Hepatocyte (in vitro differentiated cells): Measurements from ENCODE around the gene XPO6. TPM values are rescaled to one million over a fixed set of nuclear protein-coding genes. Genes with fewer than 3 reads are reported as not detected.

Experiments
- DNase-seq: peaks from one replicate; pipeline ENCODE4 v3.0.0-alpha.2; 2016; ENCODE audit warnings: low spot score
- H2AFZ ChIP-seq: fragments of 200-600 bp; sonication (generic); 2 replicates; pipeline ENCODE4 v1.6.0; 2016; ENCODE audit warnings: antibody characterized with exemption, mild to moderate bottlenecking
- H3K27ac ChIP-seq: fragments of 200-600 bp; sonication (generic); 2 replicates; pipeline ENCODE4 v1.5.1; 2016; ENCODE audit warnings: mild to moderate bottlenecking
- H3K27me3 ChIP-seq: fragments of 200-600 bp; sonication (generic); 2 replicates; pipeline ENCODE4 v1.6.1; 2016
- H3K36me3 ChIP-seq: fragments of 200-600 bp; sonication (generic); replicated peaks from 2 replicates; pipeline ENCODE4 v1.5.1; 2016; ENCODE audit warnings: low read depth; ENCODE audit not compliant: insufficient read depth
- H3K4me1 ChIP-seq: fragments of 200-600 bp; sonication (generic); 2 replicates; pipeline ENCODE4 v1.5.1; 2016; ENCODE audit warnings: mild to moderate bottlenecking, moderate library complexity; ENCODE audit not compliant: insufficient read depth
- H3K4me2 ChIP-seq: fragments of 200-600 bp; sonication (generic); 2 replicates; pipeline ENCODE4 v1.6.0; 2016
- H3K4me3 ChIP-seq: fragments of 200-600 bp; sonication (generic); 2 replicates; pipeline ENCODE4 v1.5.1; 2016; ENCODE audit warnings: mild to moderate bottlenecking
- H3K79me2 ChIP-seq: fragments of 200-600 bp; sonication (generic); 2 replicates; pipeline ENCODE4 v1.6.0; 2017; ENCODE audit warnings: mild to moderate bottlenecking
- H3K9me2 ChIP-seq: fragments of 200-600 bp; sonication (generic); replicated peaks from 2 replicates; pipeline ENCODE4 v1.6.0; 2017; ENCODE audit warnings: mild to moderate bottlenecking; ENCODE audit not compliant: insufficient read depth
- H3K9me3 ChIP-seq: fragments of 200-600 bp; sonication (generic); 2 replicates; pipeline ENCODE4 v1.5.1; 2016; ENCODE audit warnings: low read depth, mild to moderate bottlenecking
- H4K20me1 ChIP-seq: fragments of 200-600 bp; sonication (generic); 2 replicates; pipeline ENCODE4 v1.6.0; 2016; ENCODE audit warnings: mild to moderate bottlenecking; ENCODE audit not compliant: insufficient read depth, poor library complexity, severe bottlenecking
- CTCF ChIP-seq: fragments of 200-600 bp; sonication (generic); IDR thresholded peaks from 2 replicates; pipeline ENCODE4 v1.5.1; 2016; ENCODE audit warnings: antibody characterized with exemption, mild to moderate bottlenecking; ENCODE audit not compliant: poor library complexity
- EZH2 ChIP-seq: fragments of 200-600 bp; sonication (generic); IDR thresholded peaks from 2 replicates; pipeline ENCODE4 v1.6.1; 2016; ENCODE audit warnings: antibody characterized with exemption, mild to moderate bottlenecking, borderline replicate concordance
- EZH2phosphoT487 ChIP-seq: fragments of 200-600 bp; sonication (generic); IDR thresholded peaks from one replicate; pipeline ENCODE4 v1.6.1; 2018; ENCODE audit warnings: antibody characterized with exemption, mild to moderate bottlenecking, low read depth, moderate library complexity; ENCODE audit not compliant: unreplicated experiment, severe bottlenecking
- WGBS: methylation state at CpG from one replicate; pipeline ENCODE4 v1.1.6; 2016; ENCODE audit warnings: low lambda C conversion rate; ENCODE audit errors: missing lambda C conversion rate; 5-methylcytosine and 5-hydroxymethylcytosine counted together
- polyA plus RNA-seq: library from polyadenylated mRNA; unstranded; fragments of >200 nt; fragmentation: Nextera tagmentation; extraction: Ambion mirVana; gene quantifications from 2 replicates; pipeline ENCODE4 v1.2.1, GENCODE V29; 2016
- total RNA-seq: library from RNA; depleted of rRNA; stranded (reverse); fragments of >200 nt; gene quantifications from 2 replicates; pipeline ENCODE4 v1.2.3, GENCODE V29; 2014

XPO6 gene
- total and polyA plus RNA-seq, 2 experiments from 2014 or later, result 39.8 to 111 TPM

- Histone ChIP-seq H3K4me1 (no peaks in the 10 kb centered on the region), H2AFZ (no peak overlapping the region), H3K9me3 (no peaks in the 10 kb centered on the region), H3K9me2 (no peaks in the 10 kb centered on the region), H3K27me3 (no peaks in the 10 kb centered on the region), H3K27ac (no peak overlapping the region), H3K4me3 (no peak overlapping the region), H3K4me2 (no peak overlapping the region), H3K36me3 (no peaks in the 10 kb centered on the region), H4K20me1 (no peaks in the 10 kb centered on the region), H3K79me2 (no peaks in the 10 kb centered on the region)
- DNase-seq, result no peak
- 94% methylated on average over 16 of the region's 16 CpGs for WGBS
- TF ChIP-seq EZH2phosphoT487 (no peak), CTCF (no peak), EZH2 (no peak)
Measured at GRCh38 chr16:28104404-28104803, 107.4 kb downstream of the XPO6 start.

GRCh38 chr16:28103516-28104170 lies 108.1 kb downstream of the XPO6 start:
- no peak overlapping the region for H3K4me2 ChIP-seq
- 96% methylated on average over 14 of the region's 14 CpGs for WGBS
- H3K9me2 ChIP-seq, result no peaks in the 10 kb centered on the region
- no peak overlapping the region for H2AFZ ChIP-seq
- H3K27ac ChIP-seq, result no peak overlapping the region
- no peaks in the 10 kb centered on the region for H3K27me3 ChIP-seq
- TF ChIP-seq EZH2 (no peak), EZH2phosphoT487 (no peak), CTCF (no peak)
- no peaks in the 10 kb centered on the region for H3K9me3 ChIP-seq
- H3K79me2 ChIP-seq, result no peaks in the 10 kb centered on the region
- H3K4me3 ChIP-seq, result no peak overlapping the region
- H4K20me1 ChIP-seq, result no peaks in the 10 kb centered on the region
- H3K4me1 ChIP-seq, result no peaks in the 10 kb centered on the region
- H3K36me3 ChIP-seq, result no peaks in the 10 kb centered on the region
- DNase-seq, result no peak

- no peaks in the 10 kb centered on the region for H3K9me2 ChIP-seq
- TF ChIP-seq EZH2 (no peak), EZH2phosphoT487 (no peak), CTCF (no peak)
- no peak overlapping the region for H2AFZ ChIP-seq
- no peaks in the 10 kb centered on the region for H3K79me2 ChIP-seq
- WGBS, result 100% methylated on average over 6 of the region's 6 CpGs
- no peak for DNase-seq
- no peaks in the 10 kb centered on the region for H3K4me1 ChIP-seq
- no peak overlapping the region for H3K4me2 ChIP-seq
- H3K27me3 ChIP-seq, result no peaks in the 10 kb centered on the region
- H3K9me3 ChIP-seq, result no peaks in the 10 kb centered on the region
- no peaks in the 10 kb centered on the region for H3K36me3 ChIP-seq
- H3K4me3 ChIP-seq, result no peak overlapping the region
- H3K27ac ChIP-seq, result no peak overlapping the region
- no peaks in the 10 kb centered on the region for H4K20me1 ChIP-seq
Measured at GRCh38 chr16:28101533-28101890, 110.3 kb downstream of the XPO6 start.
